GM12878 (cell line): ENCODE results near the gene FAM161A. TPM values are rescaled to one million over a fixed set of nuclear protein-coding genes. Genes with fewer than 3 reads are reported as not detected.

ENCODE experiments used
- ATAC-seq: fragments of 200-7000 bp; cut with Tn5 transposase; 3 replicates; pipeline ENCODE4 v1.9.1; 2020; ENCODE audit warnings: mild to moderate bottlenecking, moderate library complexity
- BruUV-seq: library from RNA; stranded (reverse); fragments of 400-500 nt; replicated peaks from 2 replicates; lab custom pipeline; 2021; lab: Mats Ljungman, UMichigan
- CTCF ChIA-PET: fragments of 300-600 bp; sonication (Branson Sonifier 250); formaldehyde crosslinking; extraction: SDS; loops from one replicate; lab custom pipeline; 2021; ENCODE audit warnings: inconsistent platforms; lab: Yijun Ruan, JAX
- POLR2A ChIA-PET: fragments of 350-600 bp; formaldehyde crosslinking; extraction: SDS; loops from one replicate; lab custom pipeline; 2021; ENCODE audit warnings: inconsistent platforms; lab: Charles Lee
- RAD21 ChIA-PET: fragments of 300-600 bp; sonication (Branson Sonifier 250); formaldehyde crosslinking; loops from one replicate; lab custom pipeline; 2023; ENCODE audit warnings: antibody characterized with exemption; ENCODE audit not compliant: unreplicated experiment; lab: Charles Lee
- SMC1A ChIA-PET: fragments of 300-600 bp; sonication (Branson Sonifier 250); formaldehyde crosslinking; loops from one replicate; lab custom pipeline; 2023; ENCODE audit not compliant: unreplicated experiment, uncharacterized antibody; lab: Charles Lee
- DNase-seq: peaks from one replicate; pipeline ENCODE4 v3.0.0-alpha.2; 2011; ENCODE audit warnings: low read depth, low spot score
- FAIRE-seq: peaks from 3 replicates; lab custom pipeline; 2011; peaks lifted over from hg19 to GRCh38; lab: Jason Lieb, UNC
- H2AFZ ChIP-seq: 2 replicates; pipeline ENCODE4 v1.6.0; 2011; ENCODE audit warnings: low read depth, low read length, control low read depth; ENCODE audit not compliant: control insufficient read depth
- H3K27ac ChIP-seq: 2 replicates; pipeline ENCODE4 v1.5.1; 2011; ENCODE audit warnings: control low read depth; ENCODE audit not compliant: control insufficient read depth, insufficient read depth
- H3K27me3 ChIP-seq, 2 experiments: replicated peaks in 1 of 2; 2 replicates each; pipeline versions ENCODE4 v1.6.0 to v1.6.1; 2011; ENCODE audit warnings: low read length in 1 of 2; ENCODE audit not compliant: control insufficient read depth in 2 of 2, insufficient read depth in 2 of 2
- H3K36me3 ChIP-seq, 2 experiments: 2 replicates each; pipeline ENCODE4 v1.5.1; 2011; ENCODE audit warnings: low read length in 1 of 2; ENCODE audit not compliant: control insufficient read depth in 2 of 2, insufficient read depth in 2 of 2
- H3K4me1 ChIP-seq: 2 replicates; pipeline ENCODE4 v1.6.1; 2011; ENCODE audit warnings: mild to moderate bottlenecking, low read length, moderate library complexity, mixed read lengths; ENCODE audit not compliant: control insufficient read depth, insufficient read depth
- H3K4me2 ChIP-seq: 2 replicates; pipeline ENCODE4 v1.6.0; 2011; ENCODE audit warnings: control low read depth; ENCODE audit not compliant: control insufficient read depth, insufficient read depth
- H3K4me3 ChIP-seq: fragments of 200-600 bp; sonication (generic); 2 replicates; pipeline ENCODE4 v1.5.1; 2016
- H3K79me2 ChIP-seq: 2 replicates; pipeline ENCODE4 v1.6.0; 2011; ENCODE audit warnings: low read length; ENCODE audit not compliant: control insufficient read depth, insufficient read depth
- H3K9ac ChIP-seq: 2 replicates; pipeline ENCODE4 v1.8.0; 2011; ENCODE audit warnings: low read length, control low read depth, mixed read lengths; ENCODE audit not compliant: control insufficient read depth, insufficient read depth
- H3K9me3 ChIP-seq: replicated peaks from 3 replicates; pipeline ENCODE4 v1.5.1; 2011; ENCODE audit warnings: mild to moderate bottlenecking, low read length; ENCODE audit not compliant: control insufficient read depth, insufficient read depth
- H4K20me1 ChIP-seq: 2 replicates; pipeline ENCODE4 v1.6.0; 2011; ENCODE audit not compliant: control insufficient read depth, insufficient read depth
- CBX5 ChIP-seq: sonication (generic); IDR thresholded peaks from 2 replicates; pipeline ENCODE4 v1.6.1; 2016; ENCODE audit warnings: low read depth, moderate library complexity, mild to moderate bottlenecking, inconsistent platforms
- EZH2 ChIP-seq: IDR thresholded peaks from 2 replicates; pipeline ENCODE4 v1.6.1; 2012; ENCODE audit warnings: low read depth, mild to moderate bottlenecking, control low read depth, inconsistent platforms, low read length, borderline replicate concordance; ENCODE audit not compliant: control insufficient read depth
- GABPA ChIP-seq: IDR thresholded peaks from 2 replicates; pipeline ENCODE4 v1.6.1; 2014; ENCODE audit warnings: antibody characterized with exemption, low read depth, mild to moderate bottlenecking, inconsistent platforms
- IKZF2 ChIP-seq, 2 experiments: fragments of 450-650 bp; IDR thresholded peaks; 2 replicates each; pipeline ENCODE4 v1.6.1; 2017; ENCODE audit warnings: mild to moderate bottlenecking in 2 of 2, moderate library complexity in 2 of 2
- NRF1 ChIP-seq: conservative IDR thresholded peaks from 2 replicates; pipeline ENCODE4 v1.6.1; 2011; ENCODE audit warnings: mild to moderate bottlenecking, low read depth, low read length, improper control_type of control experiment
- RAD21 ChIP-seq: IDR thresholded peaks from 2 replicates; pipeline ENCODE4 v1.6.1; 2011; ENCODE audit warnings: mild to moderate bottlenecking, low read depth, low read length, moderate library complexity; ENCODE audit not compliant: insufficient read depth
- RFX5 ChIP-seq: IDR thresholded peaks from 2 replicates; pipeline ENCODE4 v1.6.1; 2011; ENCODE audit warnings: low read depth, low read length, improper control_type of control experiment
- SMAD5 ChIP-seq: IDR thresholded peaks from 2 replicates; pipeline ENCODE4 v1.6.1; 2016; ENCODE audit warnings: antibody characterized with exemption, low read depth
- SMARCA5 ChIP-seq: fragments of 450-650 bp; IDR thresholded peaks from 2 replicates; pipeline ENCODE4 v1.6.1; 2017; ENCODE audit warnings: mild to moderate bottlenecking
- SPI1 ChIP-seq: IDR thresholded peaks from 2 replicates; pipeline ENCODE4 v1.6.1; 2011; ENCODE audit warnings: low read depth, mild to moderate bottlenecking, low read length, moderate library complexity, borderline replicate concordance; ENCODE audit not compliant: insufficient read depth
- SRF ChIP-seq, 2 experiments: IDR thresholded peaks; 2 replicates each; pipeline ENCODE4 v1.6.1; 2011; ENCODE audit warnings: low read depth in 2 of 2, low read length in 2 of 2, mild to moderate bottlenecking in 1 of 2, moderate library complexity in 1 of 2
- WRNIP1 ChIP-seq: IDR thresholded peaks from 2 replicates; pipeline ENCODE4 v1.6.1; 2011; ENCODE audit warnings: low read depth, low read length, improper control_type of control experiment, borderline replicate concordance
- ZNF384 ChIP-seq: IDR thresholded peaks from 2 replicates; pipeline ENCODE4 v1.6.1; 2012; ENCODE audit warnings: low read depth, mild to moderate bottlenecking, low read length, improper control_type of control experiment, borderline replicate concordance
- WGBS: methylation state at CpG from one replicate; pipeline ENCODE4 v1.1.6; 2016; ENCODE audit warnings: low lambda C conversion rate; ENCODE audit not compliant: insufficient replicate concordance, insufficient coverage; ENCODE audit errors: missing lambda C conversion rate; 5-methylcytosine and 5-hydroxymethylcytosine counted together
- in situ Hi-C: fragments of 300-500 bp; cut with MboI; formaldehyde crosslinking; loops from 9 replicates; pipeline ENCODE4 v1.14.3; 2018; ENCODE audit warnings: mixed read lengths
- intact Hi-C: fragments of 100-400 bp; cut with micrococcal nuclease; formaldehyde crosslinking; loops from one replicate; pipeline ENCODE4 v1.14.2; 2022; ENCODE audit not compliant: unreplicated experiment
- polyA plus RNA-seq, 11 experiments: library from polyadenylated mRNA; depleted of rRNA in 4 of 11; unstranded in 6 of 11; stranded (reverse) in 5 of 11; fragments of >200 nt; fragmentation: Nextera tagmentation in 4 of 11; fragmentation: Illumina TruSeq in 1 of 11; extraction: Ambion mirVana in 4 of 11; extraction: Trizol in 1 of 11; gene quantifications; 1 replicate in 1 of 11; 2 replicates in 10 of 11; pipeline versions ENCODE4 v1.2.1 to v1.2.3, GENCODE V29; 2011 to 2016; ENCODE audit warnings: inconsistent platforms in 2 of 11, missing spikeins in 2 of 11, low read depth in 1 of 11
- total RNA-seq, 4 experiments: library from RNA; depleted of rRNA in 3 of 4; stranded (reverse); fragments of >200 nt in 3 of 4; fragmentation: Illumina TruSeq in 1 of 4; extraction: Trizol in 1 of 4; gene quantifications; 2 replicates each; pipeline versions ENCODE4 v1.2.1 to v1.2.3, GENCODE V29; 2013 to 2021
- TF ChIP-seq, protein P1 (sequence below): fragments of 450-650 bp; IDR thresholded peaks from 2 replicates; pipeline ENCODE4 v1.6.1; 2017; ENCODE audit warnings: borderline replicate concordance
- TF ChIP-seq, protein P2 (sequence below): IDR thresholded peaks from 2 replicates; pipeline ENCODE4 v1.6.1; 2011; ENCODE audit warnings: borderline replicate concordance, low read depth, mild to moderate bottlenecking, moderate library complexity, low read length; ENCODE audit not compliant: insufficient read depth, poor library complexity, severe bottlenecking
- TF ChIP-seq, protein P3 (sequence below): fragments of 450-650 bp; IDR thresholded peaks from 2 replicates; pipeline ENCODE4 v1.6.1; 2017; ENCODE audit warnings: low read depth, mild to moderate bottlenecking, moderate library complexity

The FAM161A gene
- total and polyA plus RNA-seq, 10 of the 15 experiments (the other 5 are each of a cell fraction or from before 2014, with no cell fraction given): 2.2 to 12.2 (median 8.9) TPM

DNA sequence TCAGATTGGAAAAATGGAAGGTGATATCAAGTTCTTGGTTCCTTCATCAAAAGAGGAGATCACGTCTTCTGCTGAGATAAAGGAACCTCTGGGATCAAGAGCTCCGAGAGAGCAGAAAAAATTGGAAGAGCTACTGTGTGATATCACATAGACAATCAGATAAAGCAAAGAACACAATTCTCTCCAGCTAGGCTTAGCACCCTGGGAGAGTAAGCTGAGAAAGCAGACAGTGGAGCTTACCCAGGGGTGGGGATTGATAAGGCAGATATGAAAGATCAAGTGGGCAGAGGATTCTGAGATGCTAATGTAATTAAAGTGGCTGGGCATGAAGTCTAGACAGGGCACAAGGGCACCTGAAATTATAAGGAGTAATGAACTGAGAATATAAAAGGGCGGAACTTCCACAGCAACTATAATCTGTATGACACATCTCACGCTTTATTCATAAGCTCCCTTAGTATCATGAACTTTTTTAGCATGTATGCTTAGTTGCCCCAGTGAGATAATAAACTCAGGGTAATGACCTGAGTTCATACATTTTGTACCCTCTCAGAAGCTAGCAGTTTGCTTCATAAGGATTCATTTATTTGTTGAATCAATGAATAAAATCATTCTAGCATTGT is 65.8 kb downstream of the FAM161A start (continued):
- TF ChIP-seq, protein P1, sequence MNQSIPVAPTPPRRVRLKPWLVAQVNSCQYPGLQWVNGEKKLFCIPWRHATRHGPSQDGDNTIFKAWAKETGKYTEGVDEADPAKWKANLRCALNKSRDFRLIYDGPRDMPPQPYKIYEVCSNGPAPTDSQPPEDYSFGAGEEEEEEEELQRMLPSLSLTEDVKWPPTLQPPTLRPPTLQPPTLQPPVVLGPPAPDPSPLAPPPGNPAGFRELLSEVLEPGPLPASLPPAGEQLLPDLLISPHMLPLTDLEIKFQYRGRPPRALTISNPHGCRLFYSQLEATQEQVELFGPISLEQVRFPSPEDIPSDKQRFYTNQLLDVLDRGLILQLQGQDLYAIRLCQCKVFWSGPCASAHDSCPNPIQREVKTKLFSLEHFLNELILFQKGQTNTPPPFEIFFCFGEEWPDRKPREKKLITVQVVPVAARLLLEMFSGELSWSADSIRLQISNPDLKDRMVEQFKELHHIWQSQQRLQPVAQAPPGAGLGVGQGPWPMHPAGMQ: no peak
- no peak for TF ChIP-seq RAD21
- no peak for TF ChIP-seq RFX5

DNA sequence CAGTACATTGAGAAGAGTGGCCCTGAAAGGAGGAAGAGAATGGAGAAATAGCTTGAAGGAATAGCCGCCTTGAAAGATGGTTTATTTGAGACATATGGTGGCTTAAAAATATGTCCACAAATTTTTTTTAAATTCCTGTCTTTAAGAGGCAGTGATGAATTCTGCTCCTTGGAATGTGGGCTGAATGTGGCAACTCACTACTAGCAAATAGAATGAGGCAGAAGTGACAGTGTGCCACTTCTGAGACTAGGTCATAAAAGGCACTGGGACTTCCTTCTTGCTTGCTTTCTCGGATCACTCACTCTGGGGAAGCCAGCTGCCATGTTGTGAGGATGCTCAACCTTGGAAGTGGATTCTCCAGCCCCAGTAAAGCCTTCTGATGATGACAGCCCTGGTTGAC is 67.0 kb downstream of the FAM161A start:
- Histone ChIP-seq H3K9ac (no peak overlapping the region), H3K4me2 (no peak overlapping the region), H3K27ac (no peak overlapping the region), H3K4me1 (no peaks in the 10 kb centered on the region), H3K79me2 (no peaks in the 10 kb centered on the region), H3K27me3 (no peaks in the 10 kb centered on the region), H4K20me1 (no peaks in the 10 kb centered on the region), H3K36me3 (no peaks in the 10 kb centered on the region), H2AFZ (no peak overlapping the region), H3K4me3 (no peak overlapping the region), H3K9me3 (no peaks in the 10 kb centered on the region)
- ChIA-PET RAD21 (no interaction called here), POLR2A (interaction anchor here (0.6 kb wide), 1 partner anchor 25 kb away, joined by 6 read pairs; no protein-coding TSS in a partner anchor), SMC1A (no interaction called here), CTCF (no interaction called here)
- no TSS peak for BruUV-seq
- intact Hi-C loops: no loop called here
- 64% methylated on average over 2 of the region's 2 CpGs for WGBS
- DNase-seq: no peak
- ATAC-seq: no peak
- in situ Hi-C loops: no loop called here
- TF ChIP-seq, protein P2, sequence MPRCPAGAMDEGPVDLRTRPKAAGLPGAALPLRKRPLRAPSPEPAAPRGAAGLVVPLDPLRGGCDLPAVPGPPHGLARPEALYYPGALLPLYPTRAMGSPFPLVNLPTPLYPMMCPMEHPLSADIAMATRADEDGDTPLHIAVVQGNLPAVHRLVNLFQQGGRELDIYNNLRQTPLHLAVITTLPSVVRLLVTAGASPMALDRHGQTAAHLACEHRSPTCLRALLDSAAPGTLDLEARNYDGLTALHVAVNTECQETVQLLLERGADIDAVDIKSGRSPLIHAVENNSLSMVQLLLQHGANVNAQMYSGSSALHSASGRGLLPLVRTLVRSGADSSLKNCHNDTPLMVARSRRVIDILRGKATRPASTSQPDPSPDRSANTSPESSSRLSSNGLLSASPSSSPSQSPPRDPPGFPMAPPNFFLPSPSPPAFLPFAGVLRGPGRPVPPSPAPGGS: no peak
- TF ChIP-seq SMARCA5: no peak
- no peak for TF ChIP-seq CBX5
- TF ChIP-seq, protein P3, sequence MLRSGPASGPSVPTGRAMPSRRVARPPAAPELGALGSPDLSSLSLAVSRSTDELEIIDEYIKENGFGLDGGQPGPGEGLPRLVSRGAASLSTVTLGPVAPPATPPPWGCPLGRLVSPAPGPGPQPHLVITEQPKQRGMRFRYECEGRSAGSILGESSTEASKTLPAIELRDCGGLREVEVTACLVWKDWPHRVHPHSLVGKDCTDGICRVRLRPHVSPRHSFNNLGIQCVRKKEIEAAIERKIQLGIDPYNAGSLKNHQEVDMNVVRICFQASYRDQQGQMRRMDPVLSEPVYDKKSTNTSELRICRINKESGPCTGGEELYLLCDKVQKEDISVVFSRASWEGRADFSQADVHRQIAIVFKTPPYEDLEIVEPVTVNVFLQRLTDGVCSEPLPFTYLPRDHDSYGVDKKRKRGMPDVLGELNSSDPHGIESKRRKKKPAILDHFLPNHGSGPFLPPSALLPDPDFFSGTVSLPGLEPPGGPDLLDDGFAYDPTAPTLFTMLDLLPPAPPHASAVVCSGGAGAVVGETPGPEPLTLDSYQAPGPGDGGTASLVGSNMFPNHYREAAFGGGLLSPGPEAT: no peak
- TF ChIP-seq EZH2: no peak
- no peak for TF ChIP-seq NRF1
- no peak for TF ChIP-seq SPI1
- no peak for TF ChIP-seq IKZF2 (IDR thresholded peaks at IDR 0.05)
- no peak for TF ChIP-seq SRF (IDR thresholded peaks at IDR 0.05; ENCODE audit: low read depth in 2 of 2, low read length in 2 of 2)
- TF ChIP-seq GABPA: no peak
- TF ChIP-seq WRNIP1: no peak
- no peak for TF ChIP-seq ZNF384
- TF ChIP-seq SMAD5: no peak
- no peak for FAIRE-seq
